ENCODE data around the gene PGF.

PGF gene

DNA sequence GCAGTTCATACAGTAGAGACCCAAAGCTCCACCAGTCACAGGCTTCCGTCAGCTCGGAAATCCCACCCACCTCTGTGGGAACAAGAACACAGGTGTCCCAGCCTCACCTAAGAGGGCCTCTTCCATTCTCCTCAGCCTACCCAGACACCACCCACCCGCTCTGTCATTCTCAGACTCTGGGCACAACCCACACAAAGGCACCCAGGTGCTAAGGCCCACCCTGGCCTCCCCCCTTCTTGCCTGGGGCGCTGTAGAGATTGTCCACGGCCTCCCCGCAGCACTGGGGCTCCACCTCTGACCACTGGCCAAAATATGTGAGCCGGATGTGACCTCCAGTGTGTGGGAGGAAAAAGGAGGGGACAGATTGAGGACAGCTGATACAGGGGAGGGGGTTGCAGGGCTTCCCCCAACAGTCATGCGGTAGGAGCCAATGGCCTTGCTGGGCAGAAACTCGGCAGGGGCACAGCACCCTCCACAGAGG lies 46.5 kb downstream of the PGF start:
- no peak for FAIRE-seq
- TF ChIP-seq POLR2A (IDR thresholded peaks at IDR 0.05; ENCODE audit: low read depth, low read length), result no peak
- DNase-seq (ENCODE audit: insufficient read length, low spot score), result no peak

DNA sequence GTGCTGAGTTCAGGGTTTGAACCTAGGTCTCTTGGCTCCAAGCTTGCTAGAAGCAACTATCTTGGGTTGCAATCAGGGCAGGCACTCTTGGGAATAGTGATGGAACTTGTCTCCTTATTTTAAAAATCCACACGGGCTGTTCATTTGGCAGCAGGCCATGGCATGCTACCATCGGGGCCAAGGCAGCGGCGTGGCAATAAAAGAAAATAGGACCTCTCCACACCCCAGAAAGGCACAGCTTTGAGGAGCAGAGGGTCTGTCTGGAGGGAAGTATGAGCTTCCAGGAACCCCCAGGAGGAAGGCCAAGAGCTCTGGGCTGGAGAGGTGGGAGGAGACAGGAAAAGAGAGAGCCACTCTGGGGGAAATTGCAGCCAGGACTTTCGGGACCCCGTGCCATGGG lies 47.7 kb downstream of the PGF start:
- no peak for DNase-seq (ENCODE audit: insufficient read length, low spot score)
- no peak for FAIRE-seq
- TF ChIP-seq POLR2A (IDR thresholded peaks at IDR 0.05; ENCODE audit: low read depth, low read length), result no peak

GRCh38 chr14:74906925-74907521 lies 48.4 kb downstream of the PGF start:
- TF ChIP-seq POLR2A (IDR thresholded peaks at IDR 0.05; ENCODE audit: low read depth, low read length), result no peak
- DNase-seq (ENCODE audit: insufficient read length, low spot score) (no peak), FAIRE-seq (no peak)

- DNase-seq (ENCODE audit: insufficient read length, low spot score), result peak; percentile 48
- FAIRE-seq, result no peak
- no peak for TF ChIP-seq POLR2A (IDR thresholded peaks at IDR 0.05; ENCODE audit: low read depth, low read length)
Measured at GRCh38 chr14:74905595-74906142, 49.7 kb downstream of the PGF start.

GRCh38 chr14:74904635-74905503 lies 50.5 kb downstream of the PGF start:
- no peak for TF ChIP-seq POLR2A (IDR thresholded peaks at IDR 0.05; ENCODE audit: low read depth, low read length)
- FAIRE-seq (no peak), DNase-seq (ENCODE audit: insufficient read length, low spot score) (no peak)

GRCh38 chr14:74902941-74903705 lies 52.3 kb downstream of the PGF start:
- FAIRE-seq, result no peak
- no peak for TF ChIP-seq POLR2A (IDR thresholded peaks at IDR 0.05; ENCODE audit: low read depth, low read length)
- DNase-seq (ENCODE audit: insufficient read length, low spot score), result no peak

GRCh38 chr14:74898694-74899093 lies 56.7 kb downstream of the PGF start:
- no peak for FAIRE-seq
- TF ChIP-seq POLR2A (IDR thresholded peaks at IDR 0.05; ENCODE audit: low read depth, low read length), result no peak

DNA sequence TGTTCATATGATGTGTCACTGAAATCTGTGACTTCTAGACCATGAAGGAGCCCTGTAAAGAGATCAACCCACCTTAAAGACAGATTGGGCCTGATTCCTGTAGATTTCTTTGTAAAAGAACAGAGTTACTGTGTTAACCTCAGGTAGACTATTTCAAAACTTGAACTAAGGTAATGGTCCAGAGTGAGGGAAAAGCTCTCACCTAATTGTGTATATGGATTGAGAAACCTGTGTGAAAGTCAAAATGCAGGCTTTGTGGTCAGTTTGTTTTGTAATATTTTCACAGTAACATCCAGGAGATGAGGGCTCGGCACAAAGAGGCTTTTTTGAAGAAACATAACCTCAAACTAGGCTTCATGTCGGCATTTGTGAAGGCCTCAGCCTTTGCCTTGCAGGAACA lies 57.3 kb downstream of the PGF start:
- no peak for DNase-seq (ENCODE audit: insufficient read length, low spot score)
- FAIRE-seq, result no peak
- no peak for TF ChIP-seq POLR2A (IDR thresholded peaks at IDR 0.05; ENCODE audit: low read depth, low read length)

More at GRCh38 chr14:74898694-74899093, 56.7 kb downstream of the PGF start:
- no peak for DNase-seq (ENCODE audit: insufficient read length, low spot score)

GRCh38 chr14:74897642-74898041 lies 57.8 kb downstream of the PGF start:
- no peak for DNase-seq (ENCODE audit: insufficient read length, low spot score)
- no peak for TF ChIP-seq POLR2A (IDR thresholded peaks at IDR 0.05; ENCODE audit: low read depth, low read length)
- FAIRE-seq, result no peak

DNA sequence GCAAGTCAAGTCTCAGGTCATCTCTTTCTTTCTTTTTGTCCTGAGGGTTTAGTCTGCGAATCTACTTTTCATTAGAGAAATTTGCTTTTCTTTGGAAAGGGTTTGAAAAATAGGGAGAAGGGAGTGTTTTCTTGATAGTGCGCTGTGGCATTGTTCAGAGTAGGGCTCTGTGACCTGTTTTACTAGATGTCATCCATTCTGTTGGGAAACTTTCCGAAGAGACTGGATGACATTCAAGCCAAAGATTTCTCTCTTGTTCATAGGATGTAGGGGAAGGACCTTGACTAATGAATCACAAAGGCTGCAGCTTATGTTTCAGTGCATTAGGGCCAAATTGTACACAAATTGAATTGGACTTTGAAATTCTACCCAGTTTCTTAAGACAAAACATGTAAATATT lies 59.0 kb downstream of the PGF start:
- no peak for DNase-seq (ENCODE audit: insufficient read length, low spot score)
- no peak for FAIRE-seq
- no peak for TF ChIP-seq POLR2A (IDR thresholded peaks at IDR 0.05; ENCODE audit: low read depth, low read length)

GRCh38 chr14:74893614-74894091 lies 61.7 kb downstream of the PGF start:
- TF ChIP-seq POLR2A (IDR thresholded peaks at IDR 0.05; ENCODE audit: low read depth, low read length), result no peak
- DNase-seq (ENCODE audit: insufficient read length, low spot score) (no peak), FAIRE-seq (no peak)

- FAIRE-seq (no peak), DNase-seq (ENCODE audit: insufficient read length, low spot score) (no peak)
- TF ChIP-seq POLR2A (IDR thresholded peaks at IDR 0.05; ENCODE audit: low read depth, low read length), result no peak
Measured at GRCh38 chr14:74892745-74893144, 62.7 kb downstream of the PGF start.

DNA sequence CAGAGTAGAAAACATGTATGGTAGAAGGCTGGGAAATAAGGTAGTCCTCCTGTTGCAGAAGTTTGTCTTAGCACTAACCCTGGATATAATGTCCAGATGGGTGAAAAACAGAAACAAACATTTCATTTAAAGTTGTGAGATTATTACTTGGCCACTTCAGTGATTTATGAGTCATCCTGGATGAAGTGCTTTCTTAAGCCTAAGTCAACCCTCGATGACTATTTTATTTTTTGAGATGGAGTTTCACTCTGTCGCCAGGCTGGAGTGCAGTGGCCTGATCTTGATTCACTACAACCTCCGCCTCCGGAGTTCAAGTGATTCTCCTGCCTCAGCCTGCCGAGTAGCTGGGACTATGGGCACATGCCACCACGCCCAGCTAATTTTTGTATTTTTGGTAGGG lies 63.5 kb downstream of the PGF start:
- DNase-seq (ENCODE audit: insufficient read length, low spot score) (no peak), FAIRE-seq (no peak)
- TF ChIP-seq POLR2A (IDR thresholded peaks at IDR 0.05; ENCODE audit: low read depth, low read length), result no peak
